ENCODE measurements around the gene TCEAL9.

The TCEAL9 gene

DNA sequence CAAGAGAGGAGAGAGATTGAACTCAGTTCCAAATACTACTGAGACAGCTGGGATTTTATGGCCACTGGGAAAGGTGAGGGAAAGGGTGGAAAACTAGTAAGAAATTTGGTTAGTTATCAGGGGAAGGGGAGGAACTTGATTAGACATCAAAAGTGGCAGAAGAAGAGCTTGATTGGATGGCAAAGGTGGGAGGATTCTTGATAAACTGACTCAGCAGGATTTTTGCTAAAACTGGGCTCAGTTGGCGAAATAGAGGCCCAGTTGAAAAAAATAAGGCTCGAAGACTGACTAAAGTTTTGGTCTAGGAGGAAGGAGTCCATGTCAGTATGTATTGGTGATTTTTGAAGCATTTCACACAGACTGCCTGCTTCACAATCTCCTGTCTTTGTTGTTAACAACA is 30.0 kb downstream of the TCEAL9 start:
- TF ChIP-seq, protein P1, sequence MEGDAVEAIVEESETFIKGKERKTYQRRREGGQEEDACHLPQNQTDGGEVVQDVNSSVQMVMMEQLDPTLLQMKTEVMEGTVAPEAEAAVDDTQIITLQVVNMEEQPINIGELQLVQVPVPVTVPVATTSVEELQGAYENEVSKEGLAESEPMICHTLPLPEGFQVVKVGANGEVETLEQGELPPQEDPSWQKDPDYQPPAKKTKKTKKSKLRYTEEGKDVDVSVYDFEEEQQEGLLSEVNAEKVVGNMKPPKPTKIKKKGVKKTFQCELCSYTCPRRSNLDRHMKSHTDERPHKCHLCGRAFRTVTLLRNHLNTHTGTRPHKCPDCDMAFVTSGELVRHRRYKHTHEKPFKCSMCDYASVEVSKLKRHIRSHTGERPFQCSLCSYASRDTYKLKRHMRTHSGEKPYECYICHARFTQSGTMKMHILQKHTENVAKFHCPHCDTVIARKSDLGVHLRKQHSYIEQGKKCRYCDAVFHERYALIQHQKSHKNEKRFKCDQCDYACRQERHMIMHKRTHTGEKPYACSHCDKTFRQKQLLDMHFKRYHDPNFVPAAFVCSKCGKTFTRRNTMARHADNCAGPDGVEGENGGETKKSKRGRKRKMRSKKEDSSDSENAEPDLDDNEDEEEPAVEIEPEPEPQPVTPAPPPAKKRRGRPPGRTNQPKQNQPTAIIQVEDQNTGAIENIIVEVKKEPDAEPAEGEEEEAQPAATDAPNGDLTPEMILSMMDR (IDR thresholded peaks at IDR 0.05; ENCODE audit: extremely low read depth, missing control alignments): no peak
- DNase-seq (ENCODE audit: low spot score): no peak

DNA sequence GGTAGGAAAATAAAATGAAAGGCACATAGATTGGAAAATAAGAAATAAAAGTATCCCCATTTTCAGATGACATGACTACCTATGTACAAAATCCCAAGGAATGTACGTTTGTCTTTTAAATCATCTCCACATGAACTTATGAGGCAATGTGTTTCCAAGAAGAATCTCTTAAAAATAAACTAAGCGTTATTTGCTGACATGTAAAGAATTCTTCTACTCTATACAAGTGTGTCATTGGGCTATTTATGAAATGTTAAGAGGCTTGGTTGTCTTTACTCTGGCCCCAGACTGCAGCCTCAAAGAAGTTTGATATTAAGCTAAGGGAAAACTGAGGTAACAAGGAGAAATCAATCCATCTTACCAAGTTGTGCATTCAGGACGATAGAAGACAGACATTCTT is 37.2 kb downstream of the TCEAL9 start:
- no peak for DNase-seq (ENCODE audit: low spot score)
- TF ChIP-seq, protein P1 (IDR thresholded peaks at IDR 0.05; ENCODE audit: extremely low read depth, missing control alignments): no peak

DNA sequence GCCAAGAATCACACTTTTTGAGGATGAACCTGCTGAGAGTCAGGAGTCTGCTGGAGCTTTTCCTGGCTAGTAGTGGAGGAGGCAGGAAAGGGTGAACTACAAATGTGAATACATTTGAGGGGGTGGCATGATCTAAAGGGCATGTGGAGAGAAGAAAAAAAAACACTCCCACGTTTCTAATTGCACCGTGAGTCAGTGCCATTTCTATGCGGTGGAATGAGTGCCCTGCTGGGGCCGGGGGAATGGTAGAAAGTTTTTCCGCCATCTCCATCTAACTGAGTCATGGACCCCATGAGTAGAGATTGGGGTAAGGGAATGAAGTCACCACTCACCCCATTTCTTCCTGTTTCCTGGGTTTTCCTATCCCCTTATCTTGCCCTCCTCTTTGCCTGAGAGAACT is 39.9 kb downstream of the TCEAL9 start:
- DNase-seq (ENCODE audit: low spot score): no peak
- TF ChIP-seq, protein P1 (IDR thresholded peaks at IDR 0.05; ENCODE audit: extremely low read depth, missing control alignments): no peak

DNA sequence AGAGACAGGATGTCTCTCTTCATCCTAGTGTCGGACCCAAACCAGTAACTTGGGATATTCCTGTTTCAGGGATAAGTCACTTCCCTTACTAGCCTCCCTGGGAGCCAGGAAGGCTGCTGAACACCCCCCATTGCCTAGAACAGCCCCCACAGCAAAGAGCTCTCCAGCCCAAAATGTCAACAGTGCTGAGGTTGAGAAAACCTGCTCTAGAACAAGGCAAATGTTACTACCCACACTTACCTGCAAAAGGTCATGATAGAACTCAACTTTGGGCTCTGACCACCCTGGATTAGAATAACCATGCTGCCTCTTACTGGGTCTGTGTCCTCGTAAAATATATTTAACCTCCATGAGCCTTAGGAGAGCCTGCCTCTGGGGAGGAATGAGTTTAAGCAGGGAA is 40.4 kb downstream of the TCEAL9 start:
- TF ChIP-seq, protein P1 (IDR thresholded peaks at IDR 0.05; ENCODE audit: extremely low read depth, missing control alignments): no peak
- no peak for DNase-seq (ENCODE audit: low spot score)

DNA sequence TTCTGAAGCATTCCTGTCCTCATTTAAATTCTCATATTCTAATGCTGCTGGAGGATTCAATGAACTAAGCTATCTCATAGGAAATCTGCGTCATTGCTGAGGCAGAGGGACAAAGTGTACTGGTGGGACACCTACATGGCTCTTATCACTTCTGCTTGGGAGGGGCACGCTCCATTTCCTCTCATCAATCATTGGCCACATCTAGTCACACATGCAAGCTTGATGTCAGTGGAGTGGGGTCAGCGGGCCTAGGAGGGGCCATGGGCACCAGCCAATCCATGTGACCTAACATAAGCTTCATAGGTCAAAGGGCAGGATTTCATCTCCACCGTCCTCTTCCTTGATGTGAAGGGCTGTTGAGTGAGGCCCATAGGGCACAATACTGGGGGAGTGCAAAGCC is 41.4 kb downstream of the TCEAL9 start:
- no peak for DNase-seq (ENCODE audit: low spot score)
- TF ChIP-seq, protein P1 (IDR thresholded peaks at IDR 0.05; ENCODE audit: extremely low read depth, missing control alignments): no peak

DNA sequence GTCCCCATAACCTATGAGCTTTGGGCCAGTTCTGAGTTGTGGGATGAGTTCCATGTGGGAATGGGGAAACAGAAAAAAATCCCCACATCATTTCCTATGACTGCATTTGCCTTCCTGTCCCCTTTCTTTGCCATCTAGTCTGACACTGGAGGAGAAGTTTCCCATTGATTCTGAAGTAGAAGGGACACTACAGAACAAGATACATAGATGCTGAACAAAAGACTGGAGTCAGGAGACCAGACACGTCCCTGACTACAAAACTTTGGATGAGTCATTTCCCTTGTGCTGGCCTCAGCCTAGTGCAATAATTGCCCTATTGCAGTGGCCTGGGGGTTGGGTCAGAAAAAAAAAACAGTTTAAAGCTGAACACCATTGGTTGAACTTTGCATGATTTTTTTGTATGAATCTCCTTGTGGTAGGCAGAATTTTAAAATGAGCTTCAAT is 42.1 kb downstream of the TCEAL9 start:
- DNase-seq (ENCODE audit: low spot score): no peak
- TF ChIP-seq, protein P1 (IDR thresholded peaks at IDR 0.05; ENCODE audit: extremely low read depth, missing control alignments): no peak

DNA sequence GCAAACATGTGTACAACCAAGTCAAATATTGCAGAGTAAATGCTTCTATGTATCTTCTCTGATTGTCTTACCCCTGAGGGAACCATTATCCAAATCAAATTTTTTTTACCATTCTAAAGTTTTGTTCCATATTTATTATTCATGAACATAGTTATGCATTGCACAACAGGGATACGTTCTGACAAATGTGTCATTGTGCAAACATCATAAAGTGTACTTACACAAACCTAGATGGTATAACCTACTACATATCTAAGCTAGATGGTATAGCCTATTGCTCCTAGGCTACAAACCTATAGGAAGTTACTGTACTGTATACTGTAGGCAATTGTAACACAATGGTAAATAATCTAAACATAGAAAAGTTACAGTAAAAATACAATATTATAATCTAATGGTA is 43.4 kb downstream of the TCEAL9 start:
- DNase-seq (ENCODE audit: low spot score): no peak
- TF ChIP-seq, protein P1 (IDR thresholded peaks at IDR 0.05; ENCODE audit: extremely low read depth, missing control alignments): no peak

Data from GM20000 (cell line).